D721Med (cell line): ENCODE measurements around the gene ADCYAP1.
A peak's percentile ranks its signal among the peaks of the same experiment; 100 is the strongest.

Source experiments
- DNase-seq: peaks from one replicate; pipeline ENCODE4 v3.0.0; 2011; ENCODE audit warnings: low spot score; ENCODE audit not compliant: insufficient read length
- FAIRE-seq: peaks from 2 replicates; lab custom pipeline; 2011; peaks lifted over from hg19 to GRCh38; lab: Jason Lieb, UNC
- CTCF ChIP-seq: IDR thresholded peaks from 2 replicates; pipeline ENCODE4 v1.5.1; 2012; ENCODE audit warnings: mild to moderate bottlenecking, control low read depth; ENCODE audit not compliant: insufficient read depth; ENCODE audit errors: missing control alignments

The ADCYAP1 gene

DNA sequence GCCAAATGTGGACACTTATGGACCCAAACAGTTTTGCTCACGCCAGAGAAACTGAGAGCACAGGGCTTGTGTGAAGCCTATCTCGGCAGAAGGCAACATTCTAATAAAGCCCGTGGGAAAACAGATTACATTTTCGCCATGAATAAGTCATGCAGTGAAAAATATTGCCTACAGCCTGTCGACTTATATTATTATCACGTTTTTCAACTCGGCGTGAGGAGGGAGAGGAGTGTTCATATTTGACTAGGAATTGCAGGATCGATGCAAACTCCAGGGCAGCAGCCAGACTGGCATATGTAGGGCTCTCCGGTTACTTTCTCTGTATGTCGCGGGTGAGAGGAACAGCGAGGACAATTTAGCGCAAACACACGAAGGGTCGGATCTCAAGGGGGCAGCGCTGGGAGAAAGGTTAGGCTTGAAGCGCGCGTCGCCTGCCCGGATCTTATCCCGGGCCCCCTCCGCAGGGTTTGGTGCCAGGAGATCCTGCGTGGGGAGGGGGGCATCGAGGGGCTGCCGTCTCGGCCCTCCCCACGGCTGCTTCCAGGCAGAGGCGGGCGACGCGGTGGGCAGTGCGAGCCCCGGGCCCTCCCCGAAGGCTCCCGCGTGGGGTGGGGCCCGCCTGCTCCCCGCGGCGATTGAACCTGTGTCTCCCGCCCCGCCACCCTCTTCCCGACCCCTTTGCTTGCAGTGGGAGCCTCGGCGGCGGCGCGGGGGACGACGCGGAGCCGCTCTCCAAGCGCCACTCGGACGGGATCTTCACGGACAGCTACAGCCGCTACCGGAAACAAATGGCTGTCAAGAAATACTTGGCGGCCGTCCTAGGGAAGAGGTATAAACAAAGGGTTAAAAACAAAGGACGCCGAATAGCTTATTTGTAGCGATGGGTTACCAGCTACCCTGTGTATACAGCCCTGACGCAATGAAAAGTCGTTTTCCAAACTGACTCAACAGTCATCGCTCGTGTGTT, 4.4 kb downstream of the ADCYAP1 start:
- no peak for FAIRE-seq
- no peak for DNase-seq
- TF ChIP-seq CTCF: no peak

GRCh38 chr18:910247-910646, 5.6 kb downstream of the ADCYAP1 start:
- DNase-seq (no peak), FAIRE-seq (no peak)
- TF ChIP-seq CTCF: no peak

- DNase-seq (no peak), FAIRE-seq (no peak)
Measured at GRCh38 chr18:911025-911424, 6.4 kb downstream of the ADCYAP1 start.

GRCh38 chr18:911486-911885, 6.8 kb downstream of the ADCYAP1 start:
- DNase-seq (no peak), FAIRE-seq (peak; percentile 11)
- TF ChIP-seq CTCF: no peak

More at GRCh38 chr18:911025-911424, 6.4 kb downstream of the ADCYAP1 start:
- no peak for TF ChIP-seq CTCF

DNA sequence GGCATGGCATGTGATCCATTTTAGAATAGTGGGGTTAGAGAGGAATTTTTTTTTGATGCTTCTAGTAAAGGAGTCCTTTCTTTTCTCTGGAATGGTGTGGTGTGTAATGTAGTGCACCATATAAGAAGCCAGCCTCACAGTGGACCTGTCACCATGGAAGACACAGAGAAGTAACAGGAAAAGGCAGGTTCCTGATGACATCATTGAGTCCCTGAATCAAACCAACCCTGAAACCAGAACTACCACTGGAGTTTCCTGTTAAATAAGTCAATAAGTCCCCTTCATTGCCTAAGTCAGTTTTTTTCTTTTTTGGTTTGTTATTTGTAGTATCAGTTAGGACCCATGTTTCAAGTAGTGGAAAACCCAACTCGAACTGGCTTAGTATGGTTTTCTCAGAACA, 11.9 kb downstream of the ADCYAP1 start:
- no peak for FAIRE-seq
- TF ChIP-seq CTCF: no peak
- no peak for DNase-seq

- DNase-seq: no peak
- no peak for TF ChIP-seq CTCF
- FAIRE-seq: no peak
Measured at GRCh38 chr18:919078-919477, 14.4 kb downstream of the ADCYAP1 start.

DNA sequence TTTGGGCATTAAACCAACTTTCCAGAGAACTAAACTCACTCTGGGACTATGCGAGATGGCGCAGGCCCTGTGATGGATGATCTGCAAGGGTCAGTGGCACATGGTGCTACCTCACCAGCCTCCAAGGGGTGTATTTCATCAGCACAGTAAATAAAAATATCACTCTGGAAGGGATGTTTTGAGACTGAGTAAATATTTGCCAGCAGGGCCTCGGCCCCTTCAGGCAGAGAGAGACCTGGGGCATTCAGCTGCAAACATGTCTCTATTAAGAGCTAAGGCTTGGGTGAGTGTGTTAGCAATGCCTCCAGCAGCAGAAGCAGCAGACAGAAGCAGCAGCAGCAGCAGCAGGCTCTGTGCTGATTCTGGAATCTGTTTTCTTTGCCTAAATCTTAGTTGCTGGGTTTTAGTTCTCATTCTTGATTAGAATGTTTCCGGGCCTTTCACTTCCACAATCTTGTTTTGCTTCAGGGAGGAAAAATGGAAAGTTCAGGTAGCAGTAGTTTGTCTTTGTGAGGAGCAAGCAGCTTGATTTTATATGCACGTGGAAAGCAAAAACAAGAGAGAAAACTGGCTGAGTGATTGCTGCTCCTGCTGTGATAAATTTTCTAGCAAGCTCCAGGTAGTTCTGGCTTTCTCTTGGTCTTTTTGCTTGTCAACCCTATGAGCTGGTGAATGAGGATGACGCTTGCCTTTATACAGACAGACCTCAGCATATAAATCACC, 18.6 kb downstream of the ADCYAP1 start:
- DNase-seq (no peak), FAIRE-seq (no peak)
- TF ChIP-seq CTCF: no peak
